ENCODE data around the gene SARS2.

SARS2 gene

GRCh38 chr19:38869160-38869835 lies 61.3 kb downstream of the SARS2 start:
- Histone ChIP-seq H3K4me1 (peaks cover 0 to 19% (median 14%) of the 10 kb centered on the region in 4 donors), H3K27ac (peak overlapping the region; percentile 5 to 10), H3K36me3 (no peaks in the 10 kb centered on the region), H3K4me3 (peak overlapping the region; percentile 46 to 59), H3K9me3 (no peaks in the 10 kb centered on the region), H3K27me3 (no peaks in the 10 kb centered on the region)
- intact Hi-C loops (cut with DNase I; ENCODE audit: low total_unique reads), result no loop called here
- DNase-seq, result no peak
- no peak for TF ChIP-seq CTCF (IDR thresholded peaks at IDR 0.05)

GRCh38 chr19:38868551-38868950 lies 62.0 kb downstream of the SARS2 start:
- peaks cover 0 to 19% (median 14%) of the 10 kb centered on the region in 4 donors for H3K4me1 ChIP-seq
- no peak overlapping the region for H3K4me3 ChIP-seq
- TF ChIP-seq CTCF (IDR thresholded peaks at IDR 0.05), result no peak
- H3K36me3 ChIP-seq, result no peaks in the 10 kb centered on the region
- no peaks in the 10 kb centered on the region for H3K9me3 ChIP-seq
- H3K27ac ChIP-seq, result no peak overlapping the region
- no peaks in the 10 kb centered on the region for H3K27me3 ChIP-seq
- no peak for DNase-seq
- intact Hi-C loops (cut with DNase I; ENCODE audit: low total_unique reads), result no loop called here

GRCh38 chr19:38867171-38867780 lies 63.3 kb downstream of the SARS2 start:
- peaks cover 0 to 22% (median 16%) of the 10 kb centered on the region in 4 donors for H3K4me1 ChIP-seq
- intact Hi-C loops (cut with DNase I; ENCODE audit: low total_unique reads), result no loop called here

More at GRCh38 chr19:38867171-38867780, 63.3 kb downstream of the SARS2 start:
- H3K4me3 ChIP-seq, result no peak overlapping the region
- no peak for DNase-seq
- H3K9me3 ChIP-seq, result no peaks in the 10 kb centered on the region
- no peak overlapping the region for H3K27ac ChIP-seq
- TF ChIP-seq CTCF (IDR thresholded peaks at IDR 0.05), result no peak
- H3K36me3 ChIP-seq, result no peaks in the 10 kb centered on the region
- H3K27me3 ChIP-seq, result no peaks in the 10 kb centered on the region
